Jurkat, Clone E6-1 (cell line): Measurements from ENCODE around the gene TMEM121B.

Experiments
- DNase-seq: peaks from one replicate; pipeline ENCODE4 v3.0.0-alpha.2; 2011; ENCODE audit warnings: low read depth, low spot score
- H3K4me3 ChIP-seq: 2 replicates; pipeline ENCODE4 v1.5.1; 2011; ENCODE audit warnings: mild to moderate bottlenecking, low read length, control low read depth, moderate library complexity

Gene TMEM121B

DNA sequence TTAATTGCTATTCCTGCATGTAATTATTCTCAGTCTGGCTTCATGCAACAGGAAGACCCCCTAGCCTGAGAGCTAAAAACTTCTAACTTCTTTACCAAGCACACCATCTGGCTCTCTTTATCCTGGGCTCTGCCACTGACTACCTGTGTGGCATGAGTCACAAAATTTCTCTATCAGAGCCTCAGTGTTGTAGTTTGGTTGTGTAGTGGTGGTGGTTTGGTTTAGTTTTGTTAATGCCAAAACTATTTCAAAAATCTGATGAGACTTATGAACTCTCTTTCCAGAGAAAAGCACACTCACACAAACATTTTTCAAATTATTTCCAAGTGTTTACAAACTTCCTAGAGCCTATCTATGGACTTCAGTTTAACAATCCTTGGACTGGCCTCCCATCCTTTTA, 43.9 kb downstream of the TMEM121B start:
- no peak for DNase-seq
- no peak overlapping the region for H3K4me3 ChIP-seq

- H3K4me3 ChIP-seq, result no peak overlapping the region
- no peak for DNase-seq
Observed at GRCh38 chr22:17074648-17075002, 46.5 kb downstream of the TMEM121B start.

GRCh38 chr22:17072877-17073276, 48.3 kb downstream of the TMEM121B start:
- no peak overlapping the region for H3K4me3 ChIP-seq
- DNase-seq, result no peak
